ENCODE results near the gene MTAP.
A peak's percentile ranks its signal among the peaks of the same experiment; 100 is the strongest.

MTAP gene

DNA sequence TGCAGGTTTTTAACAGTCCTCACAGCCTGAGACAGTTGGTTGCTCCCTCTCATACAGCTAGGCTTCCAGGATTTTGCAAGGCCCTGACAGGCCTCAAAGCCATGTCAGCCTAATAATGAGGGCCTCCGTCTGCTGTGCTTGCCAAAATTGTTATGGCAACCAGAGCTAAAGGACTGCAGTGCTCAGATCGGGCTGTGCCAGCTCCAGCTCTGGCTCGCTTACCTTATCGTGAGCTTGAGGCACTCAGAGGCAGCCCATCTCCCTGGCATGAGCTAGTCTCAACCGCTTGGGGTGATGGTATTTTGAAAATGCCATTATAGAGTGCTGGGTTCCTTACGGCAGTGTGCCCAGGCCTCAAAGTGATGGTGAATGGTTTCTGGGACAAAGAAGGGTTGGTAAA lies 8.4 kb downstream of the MTAP start:
- TF ChIP-seq, protein P1, sequence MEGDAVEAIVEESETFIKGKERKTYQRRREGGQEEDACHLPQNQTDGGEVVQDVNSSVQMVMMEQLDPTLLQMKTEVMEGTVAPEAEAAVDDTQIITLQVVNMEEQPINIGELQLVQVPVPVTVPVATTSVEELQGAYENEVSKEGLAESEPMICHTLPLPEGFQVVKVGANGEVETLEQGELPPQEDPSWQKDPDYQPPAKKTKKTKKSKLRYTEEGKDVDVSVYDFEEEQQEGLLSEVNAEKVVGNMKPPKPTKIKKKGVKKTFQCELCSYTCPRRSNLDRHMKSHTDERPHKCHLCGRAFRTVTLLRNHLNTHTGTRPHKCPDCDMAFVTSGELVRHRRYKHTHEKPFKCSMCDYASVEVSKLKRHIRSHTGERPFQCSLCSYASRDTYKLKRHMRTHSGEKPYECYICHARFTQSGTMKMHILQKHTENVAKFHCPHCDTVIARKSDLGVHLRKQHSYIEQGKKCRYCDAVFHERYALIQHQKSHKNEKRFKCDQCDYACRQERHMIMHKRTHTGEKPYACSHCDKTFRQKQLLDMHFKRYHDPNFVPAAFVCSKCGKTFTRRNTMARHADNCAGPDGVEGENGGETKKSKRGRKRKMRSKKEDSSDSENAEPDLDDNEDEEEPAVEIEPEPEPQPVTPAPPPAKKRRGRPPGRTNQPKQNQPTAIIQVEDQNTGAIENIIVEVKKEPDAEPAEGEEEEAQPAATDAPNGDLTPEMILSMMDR (conservative IDR thresholded peaks at IDR 0.05; ENCODE audit: control insufficient read depth, insufficient read depth, low read depth, low read length): no peak
- H3K4me3 ChIP-seq (ENCODE audit: control insufficient read depth, low read depth, low read length): no peak overlapping the region
- no peak for DNase-seq (ENCODE audit: low read depth)

- no peak overlapping the region for H3K4me3 ChIP-seq (ENCODE audit: control insufficient read depth, low read depth, low read length)
- TF ChIP-seq, protein P1 (conservative IDR thresholded peaks at IDR 0.05; ENCODE audit: control insufficient read depth, insufficient read depth, low read depth, low read length): no peak
- DNase-seq (ENCODE audit: low read depth): no peak
Observed at GRCh38 chr9:21811914-21812313, 9.5 kb downstream of the MTAP start.

GRCh38 chr9:21812415-21812814 lies 10.0 kb downstream of the MTAP start:
- no peak overlapping the region for H3K4me3 ChIP-seq (ENCODE audit: control insufficient read depth, low read depth, low read length)
- peak; percentile 63 for DNase-seq (ENCODE audit: low read depth)
- TF ChIP-seq, protein P1 (conservative IDR thresholded peaks at IDR 0.05; ENCODE audit: control insufficient read depth, insufficient read depth, low read depth, low read length): no peak

GRCh38 chr9:21812946-21813568 lies 10.6 kb downstream of the MTAP start:
- no peak overlapping the region for H3K4me3 ChIP-seq (ENCODE audit: control insufficient read depth, low read depth, low read length)
- TF ChIP-seq, protein P1 (conservative IDR thresholded peaks at IDR 0.05; ENCODE audit: control insufficient read depth, insufficient read depth, low read depth, low read length): peak; percentile 91
- peak; percentile 78 for DNase-seq (ENCODE audit: low read depth)

GRCh38 chr9:21813575-21814473 lies 11.4 kb downstream of the MTAP start:
- no peak overlapping the region for H3K4me3 ChIP-seq (ENCODE audit: control insufficient read depth, low read depth, low read length)
- TF ChIP-seq, protein P1 (conservative IDR thresholded peaks at IDR 0.05; ENCODE audit: control insufficient read depth, insufficient read depth, low read depth, low read length): peak; percentile 81
- peak; percentile 88 for DNase-seq (ENCODE audit: low read depth)

- TF ChIP-seq, protein P1 (conservative IDR thresholded peaks at IDR 0.05; ENCODE audit: control insufficient read depth, insufficient read depth, low read depth, low read length): no peak
- DNase-seq (ENCODE audit: low read depth): no peak
- no peak overlapping the region for H3K4me3 ChIP-seq (ENCODE audit: control insufficient read depth, low read depth, low read length)
Observed at GRCh38 chr9:21815643-21816042, 13.2 kb downstream of the MTAP start.
